Lower leg skin (tissue), 3 donors: Measurements from ENCODE around the gene OAS3.

Experiments used
- POLR2A ChIP-seq, 2 donors: fragments of 450-650 bp; IDR thresholded peaks; one replicate each; pipeline ENCODE4 v1.6.1; 2016 to 2017; ENCODE audit warnings: antibody characterized with exemption in 2 of 2, mild to moderate bottlenecking in 1 of 2, moderate library complexity in 1 of 2
- TF ChIP-seq, protein P1 (sequence below), 3 donors: fragments of 450-650 bp; IDR thresholded peaks; one replicate each; pipeline ENCODE4 v1.5.1; 2016; ENCODE audit warnings: antibody characterized with exemption in 3 of 3, mild to moderate bottlenecking in 3 of 3, moderate library complexity in 2 of 3

DNA sequence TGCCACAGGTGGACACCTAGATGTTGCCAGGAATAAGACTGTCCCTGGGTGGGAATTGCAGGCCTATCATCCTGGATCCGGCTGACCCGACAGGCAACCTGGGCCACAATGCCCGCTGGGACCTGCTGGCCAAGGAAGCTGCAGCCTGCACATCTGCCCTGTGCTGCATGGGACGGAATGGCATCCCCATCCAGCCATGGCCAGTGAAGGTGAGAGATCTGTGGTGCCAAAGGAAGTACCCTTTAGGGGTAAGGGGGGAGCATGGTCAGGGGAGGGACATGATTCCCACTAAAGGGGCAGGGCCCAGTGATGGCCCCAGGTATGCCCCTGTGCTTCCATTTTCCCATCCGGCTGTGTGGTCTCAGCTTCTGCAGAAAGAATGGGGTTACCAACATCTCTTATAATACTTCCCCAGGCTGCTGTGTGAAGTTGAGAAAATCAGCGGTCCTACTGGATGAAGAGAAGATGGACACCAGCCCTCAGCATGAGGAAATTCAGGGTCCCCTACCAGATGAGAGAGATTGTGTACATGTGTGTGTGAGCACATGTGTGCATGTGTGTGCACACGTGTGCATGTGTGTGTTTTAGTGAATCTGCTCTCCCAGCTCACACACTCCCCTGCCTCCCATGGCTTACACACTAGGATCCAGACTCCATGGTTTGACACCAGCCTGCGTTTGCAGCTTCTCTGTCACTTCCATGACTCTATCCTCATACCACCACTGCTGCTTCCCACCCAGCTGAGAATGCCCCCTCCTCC is 31.5 kb downstream of the OAS3 start:
- TF ChIP-seq, protein P1, sequence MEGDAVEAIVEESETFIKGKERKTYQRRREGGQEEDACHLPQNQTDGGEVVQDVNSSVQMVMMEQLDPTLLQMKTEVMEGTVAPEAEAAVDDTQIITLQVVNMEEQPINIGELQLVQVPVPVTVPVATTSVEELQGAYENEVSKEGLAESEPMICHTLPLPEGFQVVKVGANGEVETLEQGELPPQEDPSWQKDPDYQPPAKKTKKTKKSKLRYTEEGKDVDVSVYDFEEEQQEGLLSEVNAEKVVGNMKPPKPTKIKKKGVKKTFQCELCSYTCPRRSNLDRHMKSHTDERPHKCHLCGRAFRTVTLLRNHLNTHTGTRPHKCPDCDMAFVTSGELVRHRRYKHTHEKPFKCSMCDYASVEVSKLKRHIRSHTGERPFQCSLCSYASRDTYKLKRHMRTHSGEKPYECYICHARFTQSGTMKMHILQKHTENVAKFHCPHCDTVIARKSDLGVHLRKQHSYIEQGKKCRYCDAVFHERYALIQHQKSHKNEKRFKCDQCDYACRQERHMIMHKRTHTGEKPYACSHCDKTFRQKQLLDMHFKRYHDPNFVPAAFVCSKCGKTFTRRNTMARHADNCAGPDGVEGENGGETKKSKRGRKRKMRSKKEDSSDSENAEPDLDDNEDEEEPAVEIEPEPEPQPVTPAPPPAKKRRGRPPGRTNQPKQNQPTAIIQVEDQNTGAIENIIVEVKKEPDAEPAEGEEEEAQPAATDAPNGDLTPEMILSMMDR (IDR thresholded peaks at IDR 0.05), result no peak
- no peak for TF ChIP-seq POLR2A (IDR thresholded peaks at IDR 0.05)
